GM23338 (cell line): ENCODE measurements around the gene TPD52L2.

Experiments
- EZH2 ChIP-seq: fragments of 200-600 bp; sonication (generic); IDR thresholded peaks from one replicate; pipeline ENCODE4 v1.8.0; 2017; ENCODE audit warnings: antibody characterized with exemption, mild to moderate bottlenecking, low read depth; ENCODE audit not compliant: unreplicated experiment
- TF ChIP-seq, protein P1 (sequence below), 2 experiments: fragments of 200-600 bp in 1 of 2; sonication (generic) in 1 of 2; conservative IDR thresholded peaks; 2 replicates each; pipeline versions ENCODE4 v1.5.1 to v1.6.1; 2016 to 2017; ENCODE audit warnings: antibody characterized with exemption in 2 of 2, low read depth in 2 of 2, mild to moderate bottlenecking in 2 of 2, moderate library complexity in 1 of 2

DNA sequence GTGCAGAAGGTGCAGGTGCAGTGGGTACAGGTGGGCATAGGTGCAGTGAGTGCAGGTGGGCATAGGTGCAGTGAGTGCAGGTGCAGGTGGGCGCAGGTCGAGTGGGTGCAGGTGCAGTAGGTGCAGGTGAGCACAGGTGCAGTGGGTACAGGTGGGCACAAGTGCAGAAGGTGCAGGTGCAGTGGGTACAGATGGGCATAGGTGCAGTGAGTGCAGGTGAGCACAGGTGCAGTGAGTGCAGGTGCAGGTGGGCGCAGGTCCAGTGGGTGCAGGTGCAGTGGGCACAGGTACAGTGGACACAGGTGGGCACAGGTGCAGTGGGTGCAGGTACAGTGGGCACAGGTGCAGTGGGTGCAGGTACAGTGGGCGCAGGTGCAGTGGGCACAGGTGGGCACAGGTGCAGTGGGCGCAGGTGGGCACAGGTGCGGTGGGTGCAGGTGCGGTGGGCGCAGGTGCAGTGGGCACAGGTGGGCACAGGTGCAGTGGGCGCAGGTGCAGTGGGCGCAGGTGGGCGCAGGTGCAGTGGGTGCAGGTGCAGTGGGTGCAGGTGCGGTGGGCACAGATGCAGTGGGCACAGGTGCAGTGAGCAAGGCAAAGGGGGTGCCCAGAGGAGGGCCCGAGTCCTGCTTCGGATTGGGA lies 49.3 kb upstream of the TPD52L2 start:
- no peak for TF ChIP-seq EZH2
- TF ChIP-seq, protein P1, sequence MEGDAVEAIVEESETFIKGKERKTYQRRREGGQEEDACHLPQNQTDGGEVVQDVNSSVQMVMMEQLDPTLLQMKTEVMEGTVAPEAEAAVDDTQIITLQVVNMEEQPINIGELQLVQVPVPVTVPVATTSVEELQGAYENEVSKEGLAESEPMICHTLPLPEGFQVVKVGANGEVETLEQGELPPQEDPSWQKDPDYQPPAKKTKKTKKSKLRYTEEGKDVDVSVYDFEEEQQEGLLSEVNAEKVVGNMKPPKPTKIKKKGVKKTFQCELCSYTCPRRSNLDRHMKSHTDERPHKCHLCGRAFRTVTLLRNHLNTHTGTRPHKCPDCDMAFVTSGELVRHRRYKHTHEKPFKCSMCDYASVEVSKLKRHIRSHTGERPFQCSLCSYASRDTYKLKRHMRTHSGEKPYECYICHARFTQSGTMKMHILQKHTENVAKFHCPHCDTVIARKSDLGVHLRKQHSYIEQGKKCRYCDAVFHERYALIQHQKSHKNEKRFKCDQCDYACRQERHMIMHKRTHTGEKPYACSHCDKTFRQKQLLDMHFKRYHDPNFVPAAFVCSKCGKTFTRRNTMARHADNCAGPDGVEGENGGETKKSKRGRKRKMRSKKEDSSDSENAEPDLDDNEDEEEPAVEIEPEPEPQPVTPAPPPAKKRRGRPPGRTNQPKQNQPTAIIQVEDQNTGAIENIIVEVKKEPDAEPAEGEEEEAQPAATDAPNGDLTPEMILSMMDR (conservative IDR thresholded peaks at IDR 0.05; ENCODE audit: low read depth in 2 of 2) = no peak
